Measurements from ENCODE around the gene RPS21. TPM values are rescaled to one million over a fixed set of nuclear protein-coding genes. Genes with fewer than 3 reads are reported as not detected.

Gene RPS21
- total and polyA plus RNA-seq, 2 of the 13 experiments (the other 11 are each of a cell fraction or from before 2014, with no cell fraction given), result 2,647 to 11,063 TPM

GRCh38 chr20:62381842-62382241 lies 5.1 kb upstream of the RPS21 start:
- no TSS peak for BruUV-seq (replicated peaks)
- TF ChIP-seq ZNF235 (CRISPR knock-in tag; IDR thresholded peaks at IDR 0.05; ENCODE audit: borderline replicate concordance) (no peak), ZNF550 (CRISPR knock-in tag; IDR thresholded peaks at IDR 0.05; ENCODE audit: borderline replicate concordance) (no peak), POLR2A (IDR thresholded peaks at IDR 0.05; ENCODE audit: insufficient read depth in 1 of 2, low read depth in 2 of 2, low read length in 2 of 2) (0 out of 4 replicates have a peak, but pooled peaks of 1 of the 2 experiments have one; percentile 38), ZNF619 (CRISPR knock-in tag; IDR thresholded peaks at IDR 0.05) (no peak), TBL1XR1 (IDR thresholded peaks at IDR 0.05; ENCODE audit: borderline replicate concordance, low read length, partially characterized antibody) (no peak), ZNF644 (CRISPR knock-in tag; IDR thresholded peaks at IDR 0.05; ENCODE audit: low read depth) (no peak), ZNF513 (CRISPR knock-in tag; conservative IDR thresholded peaks at IDR 0.05) (no peak), ADNP (CRISPR knock-in tag; IDR thresholded peaks at IDR 0.05) (no peak), ZNF713 (CRISPR knock-in tag; IDR thresholded peaks at IDR 0.05) (no peak), THYN1 (CRISPR knock-in tag; IDR thresholded peaks at IDR 0.05; ENCODE audit: borderline replicate concordance, low read depth) (no peak), POGK (CRISPR knock-in tag; conservative IDR thresholded peaks at IDR 0.05) (no peak), NFIB (CRISPR knock-in tag; IDR thresholded peaks at IDR 0.05; ENCODE audit: borderline replicate concordance) (no peak), RORA (CRISPR knock-in tag; IDR thresholded peaks at IDR 0.05) (no peak), ZNF816 (CRISPR knock-in tag; IDR thresholded peaks at IDR 0.05; ENCODE audit: borderline replicate concordance) (no peak), ZBTB38 (CRISPR knock-in tag; IDR thresholded peaks at IDR 0.05) (no peak), NONO (IDR thresholded peaks at IDR 0.05) (no peak), NONO (CRISPR knock-in tag; conservative IDR thresholded peaks at IDR 0.05) (0 out of 2 replicates have a peak, but pooled peaks have one; percentile 53), KLF6 (CRISPR knock-in tag; IDR thresholded peaks at IDR 0.05) (no peak), ZNF547 (CRISPR knock-in tag; IDR thresholded peaks at IDR 0.05) (no peak), MED8 (CRISPR knock-in tag; IDR thresholded peaks at IDR 0.05; ENCODE audit: insufficient replicate concordance) (no peak), PAF1 (CRISPR knock-in tag; IDR thresholded peaks at IDR 0.05) (0 out of 2 replicates have a peak, but pooled peaks have one; percentile 8), ATM (IDR thresholded peaks at IDR 0.05; ENCODE audit: borderline replicate concordance) (peak; percentile 37; the same call in 1 of the 2 replicates), CBX5 (CRISPR knock-in tag; IDR thresholded peaks at IDR 0.05; ENCODE audit: borderline replicate concordance) (no peak)

More at GRCh38 chr20:62381842-62382241, 5.1 kb upstream of the RPS21 start:
- ChIA-PET POLR2A (interaction anchor here (0.9 to 3.2 kb wide), 3 partner anchors 9 to 78 kb away, joined by 3 to 51 read pairs (median 18); partner anchors contain the start of gene LAMA5), CTCF (ENCODE audit: low intra/inter-chr PET ratio, low total read pairs) (interaction anchor here (2.7 kb wide), 1 partner anchor 80 kb away, joined by 57 read pairs; the partner anchor contains the start of gene ADRM1)
- peaks cover 6% of the 10 kb centered on the region; the same call in 1 of the 2 replicates for H4K20me1 ChIP-seq (ENCODE audit: insufficient read depth, low read length)
- 0 out of 5 replicates have a peak, but pooled peaks cover 2 to 6% of the 10 kb centered on the region in 2 experiments for H3K36me3 ChIP-seq (replicated peaks in 1 of 2; ENCODE audit: control insufficient read depth in 1 of 2, insufficient read depth in 2 of 2, low read length in 2 of 2)
- no peak for ATAC-seq
- H3K9ac ChIP-seq (ENCODE audit: insufficient read depth, low read depth, low read length), result no peak overlapping the region
- H3K9me3 ChIP-seq (ENCODE audit: low read length), result no peaks in the 10 kb centered on the region
- no peak overlapping the region for H3K4me3 ChIP-seq (replicated peaks in 1 of 3; ENCODE audit: insufficient read depth in 1 of 3, low read depth in 2 of 3, low read length in 3 of 3)
- intact Hi-C loops (cut with micrococcal nuclease; ENCODE audit: unreplicated experiment), result loop anchor here (1.0 kb wide), 1 partner anchor 80 kb away; the partner anchor contains the start of gene ADRM1
- peaks cover 20% of the 10 kb centered on the region for H3K79me2 ChIP-seq (ENCODE audit: insufficient read depth, low read length)
- no peak for DNase-seq (ENCODE audit: low spot score)
- H3K4me2 ChIP-seq (ENCODE audit: low read depth, low read length), result no peak overlapping the region
- peaks cover 33% of the 10 kb centered on the region for H3K4me1 ChIP-seq (ENCODE audit: insufficient read depth, low read length)
- peak; percentile 12 for FAIRE-seq
- H3K27me3 ChIP-seq (ENCODE audit: control insufficient read depth in 1 of 2, insufficient read depth in 2 of 2, low read length in 2 of 2), result no peaks in the 10 kb centered on the region; a peak in 2 of 5 replicates
- 78% methylated on average over 6 of the region's 6 CpGs for WGBS (ENCODE audit: low lambda C conversion rate)
- in situ Hi-C loops (cut with HindIII; ENCODE audit: extremely low pct_ligation_motif_present, low pct_unique_long_range_greater_than_20kb), result no loop called here
- H2AFZ ChIP-seq (ENCODE audit: low read length), result no peak overlapping the region
- H3K27ac ChIP-seq (ENCODE audit: extremely low read length, insufficient read depth, low read length), result no peak overlapping the region

All from HepG2 (cell line).